Measurements from ENCODE around the gene COG5. TPM values are rescaled to one million over a fixed set of nuclear protein-coding genes. Genes with fewer than 3 reads are reported as not detected.

COG5 gene
- total RNA-seq, 1 experiment from 2014 or later: 20.2 TPM

DNA sequence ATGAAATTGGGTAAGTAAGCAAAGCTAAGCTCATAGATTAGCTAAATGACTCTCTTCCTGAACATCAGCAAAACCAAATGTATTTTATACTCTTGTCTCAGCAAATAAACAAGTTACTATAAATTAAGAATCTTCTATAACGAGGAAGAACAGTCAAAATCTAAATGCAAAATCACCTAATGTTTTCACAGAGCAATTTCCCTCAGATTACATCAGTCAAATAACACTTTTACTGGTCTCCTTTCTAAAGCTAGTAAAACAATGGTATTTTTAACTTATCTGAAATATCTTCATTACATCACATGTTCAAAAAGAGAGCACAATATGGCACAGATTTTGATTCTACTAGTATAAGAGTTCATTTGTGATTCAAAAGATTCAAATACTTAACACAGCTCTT, 110.3 kb downstream of the COG5 start:
- Histone ChIP-seq H4K20me1 (ENCODE audit: control insufficient read depth, insufficient read depth, insufficient read length) (no peaks in the 10 kb centered on the region), H3K79me1 (ENCODE audit: insufficient read depth, low read depth, low read length, poor library complexity, severe bottlenecking) (no peaks in the 10 kb centered on the region), H3K23ac (ENCODE audit: insufficient read length, low read depth, low read length) (no peak overlapping the region), H2BK20ac (ENCODE audit: low read depth, low read length, poor library complexity, severe bottlenecking) (no peak overlapping the region), H2BK12ac (ENCODE audit: insufficient read length, low read depth, low read length) (no peak overlapping the region), H3K14ac (ENCODE audit: insufficient read depth, low read length) (no peak overlapping the region), H4K91ac (ENCODE audit: insufficient read length, low read depth, low read length) (no peak overlapping the region), H2BK15ac (ENCODE audit: low read depth, low read length) (no peak overlapping the region), H3T11ph (ENCODE audit: low read length) (no peak overlapping the region), H3K4me1 (ENCODE audit: insufficient read depth, low read length) (no peaks in the 10 kb centered on the region), H3K79me2 (ENCODE audit: insufficient read depth, low read length) (no peaks in the 10 kb centered on the region), H3K4me2 (ENCODE audit: insufficient read depth, insufficient read length, low read length) (no peak overlapping the region), H3K27ac (ENCODE audit: insufficient read length, low read depth, low read length) (no peak overlapping the region), H2AFZ (ENCODE audit: low read length) (no peak overlapping the region), H4K5ac (ENCODE audit: insufficient read length, low read depth, low read length) (no peak overlapping the region), H3K9me3 (ENCODE audit: control insufficient read depth, low read depth, low read length) (no peaks in the 10 kb centered on the region), H2BK5ac (ENCODE audit: insufficient read length, low read length) (no peak overlapping the region), H3K23me2 (ENCODE audit: insufficient read length, low read depth, low read length, poor library complexity, severe bottlenecking) (no peaks in the 10 kb centered on the region), H3K56ac (ENCODE audit: insufficient read length, low read depth, low read length) (no peak overlapping the region), H3K18ac (ENCODE audit: insufficient read length, low read depth, low read length) (no peak overlapping the region), H3K4ac (ENCODE audit: low read depth, low read length) (no peak overlapping the region), H3K27me3 (ENCODE audit: insufficient read depth, low read length) (no peaks in the 10 kb centered on the region), H4K8ac (replicated peaks; ENCODE audit: insufficient read length, low read depth, low read length) (no peak overlapping the region), H2AK5ac (ENCODE audit: insufficient read length, low read length) (no peak overlapping the region), H3K9ac (ENCODE audit: extremely low read depth, insufficient read length, low read length) (no peak overlapping the region), H2BK120ac (ENCODE audit: low read depth, low read length, poor library complexity, severe bottlenecking) (no peak overlapping the region)
- Mint-ChIP-seq H3K4me1 (peaks cover 4 to 5% of the 10 kb centered on the region in 2 experiments; a peak in 2 of 4 replicates), H3K27me3 (ENCODE audit: low read depth) (no peaks in the 10 kb centered on the region), H3K27ac (no peak overlapping the region), H3K36me3 (ENCODE audit: insufficient read depth in 1 of 3, low read depth in 3 of 3) (peaks cover 0 to 1% (median 0%) of the 10 kb centered on the region in 3 experiments; a peak in 1 of 7 replicates), H3K4me3 (no peak overlapping the region), H3K9me3 (no peaks in the 10 kb centered on the region)
- no peak for DNase-seq
- TF ChIP-seq, protein P1, sequence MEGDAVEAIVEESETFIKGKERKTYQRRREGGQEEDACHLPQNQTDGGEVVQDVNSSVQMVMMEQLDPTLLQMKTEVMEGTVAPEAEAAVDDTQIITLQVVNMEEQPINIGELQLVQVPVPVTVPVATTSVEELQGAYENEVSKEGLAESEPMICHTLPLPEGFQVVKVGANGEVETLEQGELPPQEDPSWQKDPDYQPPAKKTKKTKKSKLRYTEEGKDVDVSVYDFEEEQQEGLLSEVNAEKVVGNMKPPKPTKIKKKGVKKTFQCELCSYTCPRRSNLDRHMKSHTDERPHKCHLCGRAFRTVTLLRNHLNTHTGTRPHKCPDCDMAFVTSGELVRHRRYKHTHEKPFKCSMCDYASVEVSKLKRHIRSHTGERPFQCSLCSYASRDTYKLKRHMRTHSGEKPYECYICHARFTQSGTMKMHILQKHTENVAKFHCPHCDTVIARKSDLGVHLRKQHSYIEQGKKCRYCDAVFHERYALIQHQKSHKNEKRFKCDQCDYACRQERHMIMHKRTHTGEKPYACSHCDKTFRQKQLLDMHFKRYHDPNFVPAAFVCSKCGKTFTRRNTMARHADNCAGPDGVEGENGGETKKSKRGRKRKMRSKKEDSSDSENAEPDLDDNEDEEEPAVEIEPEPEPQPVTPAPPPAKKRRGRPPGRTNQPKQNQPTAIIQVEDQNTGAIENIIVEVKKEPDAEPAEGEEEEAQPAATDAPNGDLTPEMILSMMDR (conservative IDR thresholded peaks at IDR 0.05): no peak
- WGBS (ENCODE audit: extremely low coverage, insufficient read length, low lambda C conversion rate): no CpG with 5 or more reads among the region's 1 CpG

Measured in H9 (cell line).